Stimulated activated CD8-positive, alpha-beta memory T cell treated with anti-CD3 and anti-CD28 coated beads, Interleukin-7, amount 100 ng/mL, for 24 hours (primary cell): ENCODE results near the gene ARHGAP33.

ENCODE experiments used
- DNase-seq: peaks from one replicate; pipeline ENCODE4 v3.0.0-alpha.2; 2020; ENCODE audit warnings: low read depth

ARHGAP33 gene

DNA sequence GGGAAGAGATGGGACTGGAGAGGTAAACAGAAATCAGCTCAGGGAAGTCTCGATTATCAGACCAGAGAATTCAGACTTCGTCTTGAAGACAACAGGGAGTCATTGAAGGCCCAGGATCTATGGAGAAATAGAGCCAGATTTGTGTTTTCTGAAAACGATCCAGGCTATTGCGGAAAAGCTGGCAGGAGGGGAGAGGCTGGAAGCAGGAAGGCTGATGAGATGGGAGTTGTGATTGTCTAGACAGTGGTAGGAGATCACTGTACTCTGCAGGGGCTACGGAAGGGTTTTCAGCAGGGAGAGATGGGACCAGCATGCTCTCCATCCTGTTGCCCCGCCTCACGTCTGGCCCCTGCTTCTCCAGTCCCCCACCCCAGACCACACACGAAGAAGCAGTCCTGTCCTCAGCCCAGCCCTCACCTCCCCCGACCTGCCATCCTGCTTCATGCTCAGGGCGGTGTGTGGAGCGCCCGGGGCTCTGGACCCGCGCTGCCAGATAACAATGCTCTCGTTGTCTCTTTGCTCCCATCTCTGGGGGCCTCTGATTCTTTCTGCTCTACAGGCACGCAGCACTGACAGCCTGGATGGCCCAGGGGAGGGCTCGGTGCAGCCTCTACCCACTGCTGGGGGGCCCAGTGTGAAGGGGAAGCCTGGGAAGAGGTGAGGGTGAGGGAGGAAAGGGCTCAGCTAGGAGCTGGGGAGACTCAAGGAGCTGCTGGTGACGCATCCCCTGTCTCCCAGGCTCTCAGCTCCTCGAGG is 1.9 kb downstream of the ARHGAP33 start:
- no peak for DNase-seq

DNA sequence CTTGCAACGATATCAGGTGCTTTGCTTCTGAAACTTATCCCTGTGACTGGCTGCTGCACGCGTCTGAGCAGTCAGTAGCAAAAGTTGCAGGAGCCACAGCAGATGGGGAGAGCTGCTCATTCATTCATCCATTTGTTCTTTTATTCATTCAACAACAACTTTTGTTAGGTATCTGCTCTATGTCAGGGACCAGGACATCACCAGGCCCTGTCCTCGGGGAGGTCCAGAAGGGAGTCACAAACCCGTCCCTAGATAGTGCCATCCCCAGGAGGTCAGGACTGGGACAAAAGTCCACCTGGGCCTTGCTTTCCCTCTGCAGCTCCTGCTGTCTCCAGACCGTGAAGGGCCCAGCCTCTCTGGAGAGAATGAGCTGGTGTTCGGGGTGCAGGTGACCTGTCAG is 2.6 kb downstream of the ARHGAP33 start:
- DNase-seq, result no peak

GRCh38 chr19:35779033-35779432 is 3.7 kb downstream of the ARHGAP33 start:
- no peak for DNase-seq

DNA sequence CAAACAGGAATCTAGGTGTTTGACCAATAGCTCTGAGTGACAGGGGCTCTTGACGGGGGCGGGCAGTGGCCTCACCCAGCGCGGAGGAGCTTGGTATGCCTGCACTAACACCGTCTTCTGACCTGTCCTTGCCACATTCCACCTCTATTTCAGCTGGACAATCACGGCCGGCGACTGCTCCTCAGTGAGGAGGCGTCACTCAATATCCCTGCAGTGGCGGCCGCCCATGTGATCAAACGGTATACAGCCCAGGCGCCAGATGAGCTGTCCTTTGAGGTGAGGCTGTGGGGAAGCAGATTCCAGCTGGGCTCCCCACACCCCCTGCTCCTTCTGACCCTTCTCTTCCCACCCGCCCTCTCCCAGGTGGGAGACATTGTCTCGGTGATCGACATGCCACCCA is 4.7 kb downstream of the ARHGAP33 start:
- DNase-seq, result no peak

GRCh38 chr19:35780717-35781116 is 5.4 kb downstream of the ARHGAP33 start:
- DNase-seq, result no peak

GRCh38 chr19:35781650-35782049 is 6.3 kb downstream of the ARHGAP33 start:
- no peak for DNase-seq

- no peak for DNase-seq
Measured at GRCh38 chr19:35782589-35782988, 7.2 kb downstream of the ARHGAP33 start.

GRCh38 chr19:35783469-35784434 is 8.4 kb downstream of the ARHGAP33 start:
- DNase-seq, result no peak

GRCh38 chr19:35784503-35785338 is 9.4 kb downstream of the ARHGAP33 start:
- no peak for DNase-seq

- no peak for DNase-seq
Measured at GRCh38 chr19:35785339-35785627, 9.9 kb downstream of the ARHGAP33 start.

DNA sequence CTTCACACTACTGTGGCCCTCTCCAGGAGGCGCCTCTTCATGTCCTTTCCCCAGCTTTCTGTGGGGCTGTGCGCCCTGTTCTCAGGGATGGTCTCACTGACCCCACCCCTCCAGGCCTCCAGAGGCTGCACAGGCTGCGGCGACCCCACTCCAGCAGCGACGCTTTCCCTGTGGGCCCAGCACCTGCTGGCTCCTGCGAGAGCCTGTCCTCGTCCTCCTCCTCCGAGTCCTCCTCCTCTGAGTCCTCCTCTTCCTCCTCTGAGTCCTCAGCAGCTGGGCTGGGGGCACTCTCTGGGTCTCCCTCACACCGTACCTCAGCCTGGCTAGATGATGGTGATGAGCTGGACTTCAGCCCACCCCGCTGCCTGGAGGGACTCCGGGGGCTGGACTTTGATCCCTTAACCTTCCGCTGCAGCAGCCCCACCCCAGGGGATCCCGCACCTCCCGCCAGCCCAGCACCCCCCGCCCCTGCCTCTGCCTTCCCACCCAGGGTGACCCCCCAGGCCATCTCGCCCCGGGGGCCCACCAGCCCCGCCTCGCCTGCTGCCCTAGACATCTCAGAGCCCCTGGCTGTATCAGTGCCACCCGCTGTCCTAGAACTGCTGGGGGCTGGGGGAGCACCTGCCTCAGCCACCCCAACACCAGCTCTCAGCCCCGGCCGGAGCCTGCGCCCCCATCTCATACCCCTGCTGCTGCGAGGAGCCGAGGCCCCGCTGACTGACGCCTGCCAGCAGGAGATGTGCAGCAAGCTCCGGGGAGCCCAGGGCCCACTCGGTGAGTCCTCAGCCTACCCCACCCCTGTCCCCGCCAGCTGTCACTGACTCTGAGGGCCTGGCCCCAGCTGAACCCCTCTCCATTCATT is 11.2 kb downstream of the ARHGAP33 start:
- no peak for DNase-seq

- no peak for DNase-seq
Measured at GRCh38 chr19:35787227-35787799, 11.9 kb downstream of the ARHGAP33 start.

DNA sequence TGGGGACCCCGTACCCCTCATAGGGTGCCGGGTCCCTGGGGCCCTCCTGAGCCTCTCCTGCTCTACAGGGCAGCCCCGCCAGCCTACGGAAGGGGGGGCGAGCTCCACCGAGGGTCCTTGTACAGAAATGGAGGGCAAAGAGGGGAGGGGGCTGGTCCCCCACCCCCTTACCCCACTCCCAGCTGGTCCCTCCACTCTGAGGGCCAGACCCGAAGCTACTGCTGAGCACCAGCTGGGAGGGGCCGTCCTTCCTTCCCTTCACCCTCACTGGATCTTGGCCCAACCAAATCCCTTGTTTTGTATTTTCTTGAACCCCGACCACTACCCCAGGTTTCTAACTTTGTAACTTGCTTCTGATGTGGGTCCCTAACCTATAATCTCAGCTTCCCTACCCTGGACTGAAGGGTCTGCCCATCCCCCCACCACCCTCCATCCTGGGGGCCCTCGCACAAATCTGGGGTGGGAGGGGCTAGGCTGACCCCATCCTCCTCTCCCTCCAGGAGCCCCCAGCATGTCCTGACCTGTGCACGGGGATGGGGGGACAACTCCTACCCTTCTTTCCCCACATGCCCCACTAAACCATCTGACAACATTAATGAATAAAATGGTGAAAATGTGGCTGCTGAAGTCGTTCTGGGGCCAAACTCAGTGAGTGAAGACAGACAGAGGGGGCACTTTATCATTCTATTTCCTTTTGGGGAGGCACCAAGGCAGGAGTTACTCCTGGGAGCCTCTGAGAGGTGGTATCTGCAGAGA is 13.0 kb downstream of the ARHGAP33 start:
- no peak for DNase-seq

DNA sequence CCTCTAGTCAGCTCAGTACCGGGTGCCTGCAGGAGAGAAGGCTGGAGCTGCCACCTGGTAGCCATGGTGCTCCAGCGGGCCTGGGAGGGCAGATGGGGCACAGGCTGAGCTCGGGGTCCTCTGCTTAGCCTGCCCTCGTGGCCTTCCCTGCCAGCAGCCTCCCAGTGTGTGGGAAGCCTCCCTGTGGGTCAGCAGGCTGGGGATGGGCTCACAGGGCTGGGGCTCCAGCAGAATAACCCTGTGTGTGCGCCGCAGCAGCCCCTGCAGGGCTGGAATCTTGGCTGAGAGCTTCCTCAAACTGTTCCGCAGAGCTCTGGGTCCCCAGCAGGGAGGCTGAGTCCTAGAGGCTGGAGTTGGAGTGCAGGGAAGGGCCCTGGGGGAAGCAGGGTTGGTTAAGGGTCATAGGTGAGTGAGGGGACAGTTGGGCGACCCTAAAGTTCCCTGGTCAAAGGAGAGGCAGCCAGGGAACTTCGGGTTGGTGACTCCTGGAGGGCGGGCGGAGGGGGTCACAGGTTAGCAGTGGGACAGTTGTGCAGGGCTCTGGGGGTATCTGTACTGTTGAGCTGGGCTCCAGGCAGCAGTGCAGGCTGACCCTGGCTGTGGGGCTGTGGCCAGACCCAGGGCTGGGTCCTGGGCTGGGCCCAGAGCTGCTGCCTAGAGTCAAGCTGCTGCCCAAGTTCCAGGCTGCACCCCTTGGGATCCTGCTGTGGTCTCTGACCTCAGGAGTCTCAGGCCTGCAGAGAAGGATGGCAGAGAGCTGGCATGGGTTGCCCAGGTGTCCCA is 14.0 kb downstream of the ARHGAP33 start:
- no peak for DNase-seq

DNA sequence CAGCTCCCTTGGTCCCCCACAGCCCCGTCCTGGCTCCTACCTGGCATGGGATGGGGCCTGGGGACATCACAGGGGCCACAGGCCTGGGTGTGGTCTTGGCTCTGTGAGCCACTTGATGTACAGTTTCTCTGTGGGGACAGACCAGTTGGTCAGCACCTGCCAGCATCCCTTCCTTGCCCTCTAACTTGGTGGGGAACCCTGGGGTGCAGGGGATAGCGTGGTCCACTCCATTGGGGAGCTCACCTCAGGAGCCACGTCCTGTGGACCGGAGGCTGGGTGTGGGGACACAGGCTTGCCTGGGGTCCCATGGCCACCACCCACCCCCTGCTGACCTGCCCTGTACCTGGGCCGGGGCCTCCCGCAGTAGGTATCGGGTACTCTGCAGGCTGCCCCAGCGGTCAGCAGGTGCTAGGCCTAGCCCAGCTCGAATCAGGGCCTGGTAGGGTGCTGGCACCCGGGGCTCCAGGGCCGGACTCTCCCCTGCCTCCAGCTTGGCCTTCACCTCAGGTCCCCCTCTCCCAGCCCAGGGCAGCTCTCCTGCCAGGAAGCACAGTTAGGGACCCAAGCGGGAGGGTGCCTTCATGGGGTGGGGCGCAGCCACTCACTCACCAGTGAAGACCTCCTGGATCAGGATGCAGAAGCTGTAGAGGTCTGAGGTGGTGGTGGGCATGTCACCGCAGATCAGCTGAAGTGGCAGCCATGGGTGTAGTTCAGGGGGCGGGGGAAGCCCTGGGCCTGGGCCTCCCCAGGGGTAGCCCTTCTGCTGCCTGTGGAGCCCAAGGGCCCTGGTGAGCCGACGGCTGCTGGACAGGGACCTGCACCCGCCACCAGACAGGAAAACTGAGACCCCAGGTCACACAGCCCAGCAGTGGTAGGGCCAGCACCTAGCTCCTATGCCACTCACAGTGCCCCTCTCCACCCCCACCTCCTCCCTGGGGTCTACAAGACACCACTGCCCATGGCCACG is 14.9 kb downstream of the ARHGAP33 start:
- no peak for DNase-seq

DNA sequence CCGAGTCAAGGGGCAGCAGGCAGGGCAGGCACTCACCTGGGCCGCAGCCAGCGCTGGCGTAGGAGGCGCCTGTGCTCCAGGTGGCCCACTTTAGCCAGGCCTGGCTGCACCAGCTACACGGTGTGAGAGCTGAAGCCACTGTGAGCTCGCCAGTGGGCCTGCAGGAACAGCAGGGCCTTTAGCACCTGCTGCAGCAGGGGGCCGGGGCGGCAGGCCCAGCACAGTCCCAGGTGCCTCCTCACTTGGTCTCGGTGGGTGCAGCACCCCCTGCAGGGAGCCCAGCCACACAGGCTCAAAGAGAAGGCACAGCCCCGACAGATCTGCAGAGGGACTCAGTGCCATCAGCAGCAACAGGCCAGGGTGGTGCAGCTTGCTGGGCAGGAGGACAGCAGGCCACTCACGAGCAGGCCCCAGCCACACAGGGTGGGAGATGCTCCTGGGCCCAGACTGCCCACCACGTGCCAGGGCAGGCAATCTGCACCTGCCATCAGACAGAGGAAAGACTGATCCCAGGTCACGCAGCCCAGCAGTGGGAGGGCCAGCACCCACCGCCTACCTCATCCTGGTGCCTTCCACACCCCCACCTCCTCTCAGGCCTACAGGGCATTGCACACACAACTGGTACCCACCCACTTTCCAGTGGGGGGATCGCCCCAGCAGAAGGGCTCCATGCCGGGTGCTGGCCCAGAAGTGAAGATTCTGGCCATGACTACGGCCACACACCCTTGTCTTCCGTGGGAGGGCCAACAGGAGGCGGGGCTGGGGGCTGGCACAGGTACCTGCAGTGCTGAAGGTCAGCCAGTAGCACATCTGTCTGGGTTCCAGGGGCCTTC is 15.8 kb downstream of the ARHGAP33 start:
- no peak for DNase-seq

DNA sequence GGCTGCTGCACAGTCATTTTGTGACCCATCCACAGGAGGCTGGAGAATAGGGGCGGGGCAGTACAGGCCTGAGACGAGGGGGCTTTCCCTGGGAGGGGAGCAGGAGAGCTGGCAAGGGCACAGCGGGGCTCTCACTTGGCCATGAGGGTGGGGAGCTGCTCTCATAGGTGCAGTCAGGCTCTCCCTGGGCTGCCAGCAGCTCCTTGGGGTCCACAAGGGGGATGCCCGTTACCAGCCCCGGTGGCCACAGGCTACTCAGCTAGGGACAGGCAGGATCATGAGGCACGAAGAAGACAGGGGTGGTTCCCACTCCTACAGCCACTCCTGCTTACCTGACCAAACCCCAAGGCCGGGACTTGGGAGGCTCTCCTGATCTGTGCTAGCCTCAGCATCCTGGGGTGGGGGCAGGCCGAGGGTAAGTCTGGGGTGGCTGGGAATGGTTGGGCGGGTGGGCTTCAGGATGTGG is 16.5 kb downstream of the ARHGAP33 start:
- no peak for DNase-seq
